ENCODE measurements around the gene AGPAT3.
"Not testable (repeated sequence)": the region's sequence is repeated elsewhere in the genome, so short reads cannot be mapped to it uniquely, and the experiment has no call there.

Gene AGPAT3

DNA sequence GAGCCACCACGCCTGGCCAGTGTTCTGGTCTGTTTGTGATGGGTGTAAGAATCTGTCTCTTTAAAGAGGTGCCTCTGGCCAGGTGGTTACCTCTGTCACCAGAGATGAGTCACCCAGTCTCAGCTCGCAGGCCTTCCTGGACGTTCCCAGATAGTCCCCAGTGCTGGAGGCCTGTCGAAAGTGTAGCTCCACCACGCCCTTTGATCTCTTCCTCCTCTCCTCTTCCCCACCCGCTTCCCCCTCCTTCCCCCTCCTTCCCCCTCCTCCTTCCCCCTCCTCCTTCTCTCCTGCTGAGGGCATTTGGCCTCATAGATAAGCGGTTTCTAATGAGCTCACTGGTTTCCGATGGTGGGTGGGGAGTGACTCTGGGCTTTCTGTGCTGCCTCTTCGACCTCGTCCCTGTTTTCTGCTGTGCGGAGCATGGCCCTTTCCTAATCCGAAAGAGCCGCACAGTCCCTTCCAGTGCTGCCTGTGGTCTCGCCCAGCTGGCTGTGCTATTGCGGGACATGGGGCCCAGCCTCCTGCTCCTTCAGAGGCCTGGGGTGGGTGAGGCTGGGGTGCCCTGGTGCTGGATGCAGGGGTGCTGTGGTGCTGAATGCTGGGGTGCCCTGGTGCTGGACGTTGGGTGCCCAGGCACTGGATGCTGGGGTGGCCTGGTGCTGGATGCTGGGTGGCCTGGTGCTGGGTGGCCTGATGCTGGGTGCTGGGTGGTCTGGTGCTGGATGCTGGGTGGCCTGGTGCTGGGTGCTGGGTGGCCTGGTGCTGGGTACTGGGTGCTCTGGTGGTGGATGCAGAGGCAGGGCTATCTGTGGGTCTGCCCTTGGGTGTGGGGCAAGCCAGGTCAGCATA, 19.2 kb downstream of the AGPAT3 start:
- DNase-seq (ENCODE audit: low spot score) = no peak

DNA sequence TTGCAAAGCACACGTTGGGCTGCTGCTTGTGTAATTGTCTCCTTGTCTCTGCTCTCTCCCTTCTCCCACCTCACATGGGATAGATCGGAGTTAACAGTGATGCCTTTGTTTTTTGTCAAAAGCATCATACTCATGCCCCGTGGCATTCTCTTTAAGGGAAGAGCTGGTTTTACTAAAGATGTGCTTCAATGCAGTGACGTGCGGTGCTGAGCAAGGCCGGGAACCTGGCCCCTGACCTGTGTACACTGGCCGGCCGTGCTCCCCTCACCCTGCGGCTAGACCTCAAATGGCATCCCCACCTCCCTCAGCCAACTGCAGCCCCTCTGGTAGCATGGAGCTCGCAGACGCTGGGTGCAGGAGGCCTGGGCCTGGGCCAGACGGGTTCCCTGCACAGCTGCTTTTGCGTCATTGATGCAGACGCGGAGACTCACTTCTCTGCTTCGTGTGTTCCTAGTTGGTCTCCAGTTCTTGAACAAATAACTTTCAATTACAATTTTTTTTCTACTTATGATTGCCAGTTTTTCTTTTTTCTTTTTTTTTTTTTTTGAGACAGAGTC, 19.9 kb downstream of the AGPAT3 start:
- DNase-seq (ENCODE audit: low spot score) = no peak

DNA sequence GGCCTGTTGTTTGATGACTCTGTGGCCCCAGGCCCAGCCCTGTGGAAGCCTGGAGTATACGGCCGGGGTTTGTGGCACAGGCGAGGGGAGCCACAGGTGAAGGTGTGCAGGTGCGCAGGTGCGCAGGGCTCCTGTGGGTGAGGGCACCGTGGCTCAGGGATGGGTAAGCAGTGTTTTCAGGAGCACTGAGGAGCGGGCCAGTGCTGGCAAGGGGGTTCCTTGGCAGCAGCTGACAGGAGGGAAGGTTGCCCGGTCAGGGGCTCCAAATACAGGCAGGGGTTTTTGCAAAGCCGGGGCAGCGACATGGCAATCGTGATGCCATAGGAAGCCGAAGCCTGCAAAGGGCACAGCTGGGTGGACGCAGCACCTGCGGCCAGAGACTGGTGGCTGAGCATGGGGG, 20.7 kb downstream of the AGPAT3 start:
- DNase-seq (ENCODE audit: low spot score) = no peak

DNA sequence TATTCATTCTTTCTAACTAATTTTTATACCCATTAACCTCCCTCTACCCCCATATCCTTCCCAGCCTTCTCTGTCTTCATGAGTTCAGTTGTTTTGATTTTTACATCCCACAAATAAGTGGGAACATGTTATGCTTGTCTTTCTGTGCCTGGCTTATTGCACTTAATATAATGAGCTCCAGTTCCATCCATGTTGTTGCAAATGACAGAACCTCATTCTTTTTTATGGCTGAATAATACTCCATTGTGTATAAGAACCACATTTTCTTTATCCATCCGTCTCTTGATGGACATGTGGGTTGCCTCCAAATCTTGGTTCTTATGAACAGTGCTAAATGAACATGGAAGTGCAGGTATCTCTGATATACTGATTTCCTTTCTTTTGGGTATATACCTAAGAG, 21.5 kb downstream of the AGPAT3 start:
- DNase-seq (ENCODE audit: low spot score) = no peak

DNA sequence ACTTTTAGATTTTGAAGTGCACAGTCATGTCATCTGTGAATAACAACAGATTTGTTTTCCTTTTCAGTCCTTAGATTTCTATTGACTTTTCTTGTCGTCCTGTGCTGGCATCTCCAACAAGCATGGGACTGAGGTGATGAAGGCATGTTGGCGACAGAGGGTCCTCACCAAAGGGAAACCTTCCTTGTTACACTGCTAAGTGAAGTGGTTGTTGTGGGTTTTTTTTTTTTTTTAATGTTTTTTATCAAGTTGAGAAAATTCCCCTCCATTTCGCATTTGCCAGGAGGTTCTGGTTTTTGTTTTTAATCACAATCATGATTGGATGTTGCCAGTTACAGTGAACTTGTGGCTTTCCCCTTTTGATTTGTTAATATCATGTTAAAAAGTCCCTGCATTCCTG, 24.0 kb downstream of the AGPAT3 start:
- no peak for DNase-seq (ENCODE audit: low spot score)

DNA sequence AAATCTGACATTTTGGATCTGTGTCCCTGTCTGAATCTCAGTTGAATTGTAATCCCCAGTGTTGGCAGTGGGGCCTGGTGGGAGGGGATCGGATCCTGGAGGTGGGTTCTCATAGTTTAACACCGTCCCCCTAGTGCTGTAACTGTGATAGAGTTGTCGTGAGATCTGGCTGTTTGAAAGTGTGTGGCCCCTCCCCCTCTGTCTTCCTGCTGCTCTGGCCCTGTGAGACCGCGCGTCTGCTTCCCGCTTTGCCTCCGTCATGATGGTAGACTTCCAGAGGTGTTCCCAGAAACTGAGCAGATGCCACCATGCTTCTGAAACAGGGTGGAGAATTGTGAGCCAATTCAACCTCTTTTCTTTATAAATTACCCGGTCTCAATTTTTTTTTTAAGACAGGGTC, 25.0 kb downstream of the AGPAT3 start:
- DNase-seq (ENCODE audit: low spot score) = no peak

DNA sequence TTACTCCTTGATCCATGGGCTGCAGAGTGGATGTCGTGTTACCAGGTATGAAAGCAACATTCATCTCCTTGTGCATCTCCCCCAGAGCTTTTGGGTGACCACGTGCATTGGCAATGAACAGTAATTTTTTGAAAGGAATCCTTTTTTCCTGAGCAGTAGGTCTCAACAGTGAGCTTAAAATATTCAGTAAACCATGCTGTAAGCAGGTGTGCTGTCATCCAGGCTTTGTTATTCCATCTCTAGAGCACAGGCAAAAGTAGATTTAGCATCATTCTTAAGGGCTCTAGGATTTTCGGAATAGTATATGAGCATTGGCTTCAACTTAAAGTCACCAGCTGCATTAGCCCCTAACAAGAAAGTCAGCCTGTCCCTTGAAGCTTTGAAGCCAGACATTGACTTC, 27.3 kb downstream of the AGPAT3 start:
- no peak for DNase-seq (ENCODE audit: low spot score)

DNA sequence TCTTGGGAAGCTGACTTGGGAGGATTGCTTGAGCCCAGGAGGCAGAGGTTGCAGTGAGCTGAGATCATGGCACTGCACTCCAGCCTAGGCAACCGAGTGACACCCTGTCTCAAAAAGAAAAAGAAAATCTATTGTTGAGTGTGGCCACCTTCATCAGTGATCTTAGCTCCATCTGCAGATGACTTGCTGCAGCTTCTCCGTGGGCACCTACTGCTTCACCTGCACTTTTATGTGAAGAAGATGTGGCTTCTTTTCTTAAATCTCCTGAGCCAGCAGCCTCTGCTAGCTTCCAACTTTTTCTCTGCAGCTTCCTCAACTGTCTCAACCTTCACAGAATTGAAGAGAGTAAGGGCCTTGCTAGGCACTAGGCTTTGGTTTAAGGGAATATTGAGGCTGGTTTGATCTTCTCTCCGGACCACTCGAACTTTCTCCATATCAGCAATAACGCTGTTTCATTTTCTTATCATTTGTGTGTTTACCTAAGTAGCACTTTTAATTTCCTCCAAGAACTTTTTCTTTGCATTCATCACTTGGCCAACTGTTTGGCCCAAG, 28.0 kb downstream of the AGPAT3 start:
- DNase-seq (ENCODE audit: low spot score) = no peak

DNA sequence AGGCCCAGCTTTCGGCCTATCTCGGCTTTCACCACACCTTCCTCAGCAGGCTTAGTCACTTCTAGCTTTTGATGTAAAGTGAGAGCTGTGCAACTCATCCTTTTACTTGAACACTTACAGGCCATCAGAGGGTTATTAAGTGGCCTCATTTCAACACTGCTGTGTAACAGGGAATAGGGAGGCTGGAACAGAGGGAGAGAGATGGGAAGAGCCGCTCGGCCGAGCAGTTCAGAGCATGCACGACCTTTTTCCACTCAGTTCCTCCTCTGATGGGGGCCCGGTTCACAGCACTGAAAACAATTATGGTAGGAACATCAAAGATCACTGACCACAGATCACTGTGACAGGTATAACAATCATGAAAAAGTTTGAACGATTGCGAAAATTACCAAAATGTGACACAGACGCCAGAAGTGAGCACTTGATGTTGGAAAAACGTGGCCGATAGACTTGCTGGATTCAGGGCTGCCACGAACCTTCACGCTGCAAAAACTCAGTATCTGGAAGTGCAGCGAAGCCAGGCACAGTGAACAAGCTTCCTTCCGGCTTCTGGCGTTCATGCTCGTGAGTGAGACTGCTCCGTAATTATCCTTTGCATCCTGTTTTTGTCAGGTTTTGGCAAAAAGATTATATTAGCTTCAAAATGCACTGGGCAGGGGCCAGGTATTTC, 28.6 kb downstream of the AGPAT3 start:
- DNase-seq (ENCODE audit: low spot score) = no peak

DNA sequence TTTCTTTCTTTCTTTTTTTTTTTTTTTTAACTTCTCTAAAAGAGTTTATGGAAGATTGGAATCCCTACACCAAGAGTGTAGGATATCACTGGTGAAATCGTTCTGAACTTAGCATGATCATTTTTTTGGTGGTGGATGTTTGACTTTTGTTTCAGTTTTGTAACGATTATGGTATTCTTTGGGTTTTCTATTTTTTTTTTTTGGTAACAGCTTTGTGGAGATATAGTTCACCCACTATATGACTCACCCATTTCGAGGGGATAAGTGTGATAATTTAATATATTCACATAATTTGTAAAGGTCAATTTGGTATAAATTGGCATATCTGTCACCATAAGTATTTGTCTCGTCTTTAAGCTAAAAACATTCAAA, 29.2 kb downstream of the AGPAT3 start:
- no peak for DNase-seq (ENCODE audit: low spot score)

DNA sequence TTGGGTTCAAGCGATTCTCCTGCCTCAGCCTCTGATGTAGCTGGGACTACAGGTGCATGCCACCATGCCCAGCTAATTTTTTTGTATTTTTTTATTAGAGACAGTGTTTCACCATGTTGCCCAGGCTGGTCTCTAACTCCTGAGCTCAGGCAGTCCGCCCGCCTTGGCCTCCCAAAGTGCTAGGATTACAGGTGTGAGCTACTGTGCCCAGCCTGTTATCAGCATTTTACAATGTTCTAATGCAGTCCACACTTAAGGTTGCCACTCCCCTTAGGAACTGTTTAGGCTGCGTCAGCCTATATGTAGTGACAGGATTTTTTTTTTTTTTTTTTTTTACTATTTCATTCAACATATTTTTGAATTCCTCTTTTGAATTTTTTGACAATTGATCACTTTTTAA, 30.2 kb downstream of the AGPAT3 start:
- DNase-seq (ENCODE audit: low spot score) = no peak

DNA sequence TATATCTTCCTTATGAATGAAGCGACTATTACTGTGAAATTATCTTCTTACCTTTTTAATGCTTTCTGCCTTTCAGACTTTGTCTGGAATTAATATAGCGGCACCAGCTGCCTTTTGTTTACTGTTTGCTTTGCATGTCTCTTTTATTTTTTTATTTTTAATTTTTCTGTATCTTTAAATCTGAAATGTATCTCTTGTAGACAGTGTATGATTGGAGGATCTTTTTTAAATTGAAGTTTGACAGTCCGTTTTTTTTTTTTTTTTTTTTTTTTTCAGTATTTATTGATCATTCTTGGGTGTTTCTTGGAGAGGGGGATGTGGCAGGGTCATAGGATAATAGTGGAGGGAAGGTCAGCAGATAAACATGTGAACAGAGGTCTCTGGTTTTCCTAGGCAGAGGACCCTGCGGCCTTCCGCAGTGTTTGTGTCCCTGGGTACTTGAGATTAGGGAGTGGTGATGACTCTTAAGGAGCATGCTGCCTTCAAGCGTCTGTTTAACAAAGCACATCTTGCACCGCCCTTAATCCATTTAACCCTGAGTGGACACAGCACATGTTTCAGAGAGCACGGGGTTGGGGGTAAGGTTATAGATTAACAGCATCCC, 31.8 kb downstream of the AGPAT3 start:
- DNase-seq (ENCODE audit: low spot score) = not testable (repeated sequence)

DNA sequence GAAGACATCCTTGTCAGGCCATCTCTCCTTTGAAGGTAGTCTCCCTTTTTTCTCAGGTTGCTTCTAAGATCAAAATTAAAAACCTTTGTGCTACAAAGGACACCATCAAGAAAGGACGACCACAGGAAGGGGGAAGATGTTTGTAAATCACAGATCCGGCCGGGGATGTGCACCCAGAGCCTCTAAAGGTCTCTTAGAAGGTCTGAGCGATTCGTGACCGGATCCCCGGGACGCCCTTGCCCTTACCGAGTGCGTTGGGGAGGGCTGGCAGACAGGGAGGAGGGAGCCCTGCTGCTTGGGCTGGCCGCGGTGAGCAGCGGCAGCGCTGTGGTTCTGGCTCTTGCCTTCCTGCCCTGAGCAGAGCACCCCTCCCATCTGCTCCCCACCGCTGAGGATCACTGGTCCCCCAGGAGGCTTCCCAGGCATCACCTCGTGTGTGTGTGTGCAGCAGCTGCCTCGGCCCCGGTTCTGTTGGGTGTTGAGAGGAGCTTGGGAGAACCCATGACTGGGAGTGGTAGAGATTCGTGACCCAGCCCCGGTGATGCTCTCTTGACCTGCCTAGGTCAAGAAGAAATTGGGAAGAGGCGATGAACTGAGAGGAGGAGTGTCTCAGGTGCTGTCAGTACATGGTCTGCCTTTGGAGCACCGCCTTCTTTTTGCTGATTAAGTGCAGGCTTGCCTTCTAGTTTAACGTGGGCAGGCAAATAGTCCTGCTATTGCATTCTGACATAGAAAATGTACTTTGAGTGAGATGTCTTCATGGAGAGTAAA, 34.5 kb downstream of the AGPAT3 start:
- no peak for DNase-seq (ENCODE audit: low spot score)

DNA sequence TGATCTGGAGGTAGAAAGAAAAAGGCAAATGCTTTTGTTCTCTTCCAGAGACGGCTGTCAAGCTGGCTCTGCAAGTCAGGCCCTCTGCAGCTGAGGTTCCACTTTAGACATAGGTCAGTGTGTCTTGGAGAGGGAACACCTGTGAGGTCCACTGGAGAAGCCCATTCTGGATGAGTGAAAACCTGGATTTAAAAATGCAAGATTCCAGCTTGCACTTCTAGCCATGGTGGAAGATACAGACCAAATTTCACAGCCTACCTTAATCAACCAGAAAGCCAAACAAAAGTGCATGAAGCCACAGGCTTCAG, 35.0 kb downstream of the AGPAT3 start:
- DNase-seq (ENCODE audit: low spot score) = no peak

DNA sequence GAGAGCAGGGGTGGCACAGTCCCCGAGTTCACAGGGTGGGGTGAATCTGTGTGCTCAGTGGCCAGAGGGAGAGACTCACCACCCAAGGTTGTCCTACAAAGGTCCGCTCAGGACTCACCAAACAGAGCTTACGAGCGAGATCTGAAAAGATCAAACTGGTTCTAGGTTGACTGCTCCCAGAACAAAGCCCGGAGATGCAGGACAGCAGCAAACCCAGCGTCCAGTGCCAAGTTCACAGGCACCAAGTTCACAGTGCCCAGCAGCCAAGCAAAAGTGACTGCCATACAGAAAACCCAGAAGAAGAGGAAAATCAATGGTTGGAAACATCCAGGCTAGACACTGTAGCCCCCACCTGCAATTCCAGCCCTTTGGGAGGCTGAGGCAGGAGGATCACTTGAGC, 35.7 kb downstream of the AGPAT3 start:
- no peak for DNase-seq (ENCODE audit: low spot score)

DNA sequence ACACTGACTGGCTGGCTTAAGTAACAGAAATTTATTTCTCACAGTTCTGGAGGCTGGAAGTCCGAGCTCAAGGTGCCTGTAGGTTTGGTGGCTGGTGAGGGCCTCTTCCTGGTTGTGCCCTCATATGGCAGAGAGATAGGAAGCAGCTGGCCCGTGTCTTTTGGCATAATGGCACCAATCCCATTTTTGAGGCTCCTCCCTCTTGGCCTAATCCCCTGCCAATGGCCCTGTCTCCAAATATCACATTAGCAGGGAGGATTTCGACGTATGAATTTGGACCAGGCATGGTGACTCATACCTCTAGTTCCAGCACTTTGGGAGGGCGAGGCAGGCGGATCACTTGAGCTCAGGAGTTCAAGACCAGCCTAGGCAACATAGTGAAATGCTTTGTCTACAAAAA, 37.4 kb downstream of the AGPAT3 start:
- DNase-seq (ENCODE audit: low spot score) = no peak

DNA sequence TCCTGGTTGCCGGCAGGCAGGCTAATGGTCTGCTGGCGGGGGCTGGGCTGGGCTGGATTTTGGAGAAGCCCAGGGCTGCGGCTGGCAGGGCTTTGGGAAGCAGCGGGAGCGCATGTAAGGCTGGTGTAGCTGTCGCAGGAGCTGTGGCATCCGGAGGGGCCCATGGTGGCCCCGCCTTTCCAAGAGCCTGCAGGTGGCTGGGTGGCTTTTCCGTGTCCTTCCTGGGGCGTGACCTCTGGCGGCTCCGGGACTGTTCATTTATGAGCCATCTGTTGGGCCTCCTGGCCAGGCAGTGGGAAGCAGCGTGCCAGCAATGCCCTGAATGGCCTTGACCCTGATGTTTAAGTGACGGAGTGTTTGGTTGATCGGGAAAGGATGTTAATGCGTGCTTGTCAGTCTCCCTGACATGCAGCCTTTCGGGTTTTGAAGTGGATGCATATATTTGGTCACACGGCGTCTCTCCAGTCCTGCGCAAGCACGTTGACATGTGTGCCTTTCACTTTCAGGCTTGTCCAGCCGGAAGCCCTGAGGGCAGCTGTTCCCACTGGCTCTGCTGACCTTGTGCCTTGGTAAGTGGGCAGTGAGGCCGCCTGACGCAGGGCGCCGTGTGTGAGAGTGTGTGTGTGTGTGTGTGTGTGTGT, 38.5 kb downstream of the AGPAT3 start:
- DNase-seq (ENCODE audit: low spot score) = no peak

DNA sequence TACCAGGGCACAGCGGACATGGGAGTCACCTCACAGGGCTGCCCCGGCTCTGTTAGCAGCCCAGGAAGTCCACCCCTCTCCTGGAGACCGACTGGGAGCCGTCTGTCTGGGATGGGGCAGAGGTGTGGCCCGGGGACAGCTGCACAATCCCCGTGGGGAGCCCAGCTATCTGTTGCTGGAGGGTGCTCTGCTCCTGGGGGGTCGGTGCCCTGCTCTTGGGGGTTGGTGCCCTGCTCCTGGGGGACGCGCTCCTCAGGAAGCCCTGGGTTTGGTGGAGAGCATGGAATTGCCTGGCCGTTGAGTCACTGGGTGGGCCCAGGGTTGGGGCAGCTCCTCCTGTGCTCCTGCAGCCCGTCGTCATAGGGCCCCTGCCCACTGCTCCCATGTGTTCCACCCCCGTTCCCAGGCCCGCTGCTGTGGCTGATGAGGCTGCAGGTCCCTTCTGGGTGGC, 39.3 kb downstream of the AGPAT3 start:
- DNase-seq (ENCODE audit: low spot score) = no peak

DNA sequence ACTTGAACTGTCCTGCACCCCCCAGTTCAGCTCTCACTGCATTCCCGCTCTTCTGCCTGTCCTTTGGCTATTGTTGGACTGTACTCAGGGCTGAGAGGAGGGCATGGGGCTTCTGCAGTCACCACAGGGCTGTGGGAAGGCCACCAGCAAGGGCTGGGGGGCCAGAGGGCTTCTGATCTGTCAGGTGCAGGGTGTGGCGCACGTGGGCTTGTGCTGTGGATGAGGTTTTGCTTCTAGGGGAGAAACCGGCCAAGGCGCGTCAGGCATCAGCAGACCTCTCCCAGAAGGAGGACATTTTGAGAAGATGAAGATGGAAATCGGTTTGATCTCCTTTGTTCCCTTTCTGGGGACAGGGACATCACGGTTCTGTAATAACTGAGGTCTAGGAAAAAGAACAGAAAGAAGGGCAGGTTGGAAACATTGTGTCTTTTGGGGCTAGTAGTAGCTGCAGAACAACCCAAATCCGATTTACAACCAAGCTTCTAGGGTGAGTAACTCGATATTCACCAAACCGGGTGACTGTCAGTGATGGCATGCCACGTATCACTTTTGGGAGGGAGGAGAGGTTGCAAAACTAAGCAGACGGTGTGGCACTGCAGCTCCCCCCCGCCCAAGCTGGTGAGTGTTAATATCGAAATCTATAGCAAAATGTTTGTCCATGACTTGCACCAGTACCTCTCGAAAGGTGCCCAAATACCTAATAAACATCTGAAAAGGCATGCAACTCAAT, 40.9 kb downstream of the AGPAT3 start:
- no peak for DNase-seq (ENCODE audit: low spot score)

DNA sequence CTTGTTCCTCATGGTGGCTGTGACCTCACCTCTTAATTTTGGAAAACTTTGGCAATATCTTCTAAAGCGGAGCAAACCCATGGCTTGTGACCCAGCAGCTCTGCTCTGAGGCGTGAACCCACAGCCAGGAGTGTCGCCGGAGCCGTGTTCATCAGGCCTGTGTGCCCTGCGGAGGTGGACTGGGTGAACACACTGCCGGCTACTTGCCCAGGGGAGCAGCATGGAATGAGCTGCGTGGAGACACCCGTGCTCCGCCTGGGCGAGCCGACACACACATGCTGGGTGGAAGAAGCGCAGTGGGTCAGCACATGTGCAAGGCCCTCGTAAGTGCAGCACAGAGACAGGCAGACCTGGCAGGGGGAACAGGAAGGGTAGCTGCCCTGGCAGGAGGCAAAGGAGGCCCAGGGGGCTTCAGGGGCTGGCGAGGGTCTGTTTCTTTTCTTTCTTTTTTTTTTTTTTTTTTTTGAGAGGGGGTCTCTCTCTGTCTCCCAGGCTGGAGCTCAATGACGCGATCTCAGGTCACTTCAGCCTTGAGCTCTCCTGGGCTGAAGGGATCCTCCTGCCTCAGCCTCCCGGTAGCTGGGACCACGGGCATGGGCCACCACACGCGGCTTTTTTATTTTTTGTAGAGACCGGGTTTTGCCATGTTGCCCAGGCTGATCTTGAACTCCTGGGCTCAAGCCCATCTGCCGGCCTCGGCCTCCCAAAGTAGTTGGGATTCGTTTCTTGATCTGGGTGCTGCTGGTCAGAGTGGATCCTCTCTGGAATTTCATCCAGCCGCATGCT, 41.8 kb downstream of the AGPAT3 start:
- no peak for DNase-seq (ENCODE audit: low spot score)
